GM19328 (cell line): ENCODE data around the gene PRRT4.

ENCODE experiments used
- ATAC-seq: cut with Tn5 transposase; IDR thresholded peaks from one replicate; pipeline ENCODE4 v1.9.1; 2021; ENCODE audit warnings: mild to moderate bottlenecking, moderate library complexity; ENCODE audit not compliant: unreplicated experiment

The PRRT4 gene

DNA sequence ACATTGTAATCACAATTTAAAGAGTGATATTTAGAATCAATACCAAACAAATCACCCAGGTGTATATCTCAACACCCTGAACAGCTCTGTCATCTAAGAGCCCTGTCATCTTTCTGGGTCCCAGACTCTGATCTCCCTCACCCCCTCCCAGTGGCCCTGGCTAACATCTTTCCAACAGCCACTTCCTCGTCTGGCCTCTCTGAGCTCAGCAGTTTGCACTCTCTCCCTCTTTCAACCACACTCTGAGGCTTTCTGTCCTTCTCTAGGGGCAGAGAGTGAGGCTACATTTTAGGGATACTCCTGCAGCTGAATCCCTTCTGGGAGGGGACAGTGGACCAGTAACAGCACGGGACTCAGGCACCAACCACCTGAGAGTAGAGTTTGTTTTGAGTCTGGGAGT is 17.1 kb upstream of the PRRT4 start:
- no peak for ATAC-seq

DNA sequence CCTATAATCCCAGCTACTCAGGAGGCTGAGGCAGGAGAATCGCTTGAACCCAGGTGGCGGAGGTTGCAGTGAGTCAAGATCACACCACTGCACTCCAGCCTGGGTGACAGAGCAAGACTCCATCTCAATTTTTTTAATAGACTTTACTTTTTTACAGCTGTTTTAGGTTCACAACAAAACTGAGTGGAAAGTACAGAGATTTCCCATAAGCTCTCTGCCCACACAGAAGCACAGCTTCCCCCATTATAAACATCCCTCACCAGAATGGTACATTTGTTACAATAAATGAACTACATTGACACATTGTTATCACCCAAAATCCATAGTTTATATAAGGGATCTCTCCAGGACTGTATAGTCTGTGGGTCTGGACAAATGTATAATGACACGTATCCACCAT is 14.6 kb upstream of the PRRT4 start:
- no peak for ATAC-seq

DNA sequence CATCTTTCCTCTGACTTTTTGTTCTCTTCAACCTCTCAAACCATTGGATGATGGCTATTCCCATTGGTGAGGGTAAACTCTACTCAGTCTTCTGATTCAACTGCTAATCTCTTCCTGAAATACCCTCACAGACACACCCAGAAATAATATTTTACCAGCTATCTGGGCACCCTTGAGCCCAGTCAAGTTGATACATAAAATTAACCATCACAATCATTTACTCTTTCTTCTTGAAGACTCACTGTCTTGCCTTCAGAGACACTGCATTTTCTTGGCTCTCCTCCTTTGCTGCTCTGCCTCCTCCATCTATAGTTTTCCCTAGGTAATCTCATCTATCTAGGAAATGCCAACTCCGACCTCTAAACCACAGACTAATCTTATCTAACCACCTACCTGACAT is 12.6 kb upstream of the PRRT4 start:
- no peak for ATAC-seq

DNA sequence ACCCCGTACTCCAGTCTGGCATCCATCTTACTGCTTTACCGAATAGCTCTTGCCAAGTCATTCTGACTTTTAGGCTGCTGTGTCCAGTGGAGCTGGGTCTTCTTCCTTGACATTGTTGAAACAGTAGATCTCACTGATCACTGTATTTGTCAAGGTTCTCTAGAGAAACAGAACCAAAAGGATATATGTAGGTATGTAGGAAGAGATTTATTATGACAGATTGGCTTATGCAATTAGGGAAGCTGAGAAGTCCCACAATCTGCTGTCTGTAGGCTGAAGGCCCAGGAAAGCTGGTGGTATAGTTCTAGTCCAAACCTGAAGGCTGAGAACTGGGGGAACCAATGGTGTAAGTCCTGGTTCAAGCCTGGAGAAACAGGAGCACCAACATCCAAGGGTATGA is 12.1 kb upstream of the PRRT4 start:
- no peak for ATAC-seq

GRCh38 chr7:128370491-128370890 is 9.0 kb upstream of the PRRT4 start:
- ATAC-seq, result no peak

GRCh38 chr7:128366986-128367385 is 5.5 kb upstream of the PRRT4 start:
- no peak for ATAC-seq

DNA sequence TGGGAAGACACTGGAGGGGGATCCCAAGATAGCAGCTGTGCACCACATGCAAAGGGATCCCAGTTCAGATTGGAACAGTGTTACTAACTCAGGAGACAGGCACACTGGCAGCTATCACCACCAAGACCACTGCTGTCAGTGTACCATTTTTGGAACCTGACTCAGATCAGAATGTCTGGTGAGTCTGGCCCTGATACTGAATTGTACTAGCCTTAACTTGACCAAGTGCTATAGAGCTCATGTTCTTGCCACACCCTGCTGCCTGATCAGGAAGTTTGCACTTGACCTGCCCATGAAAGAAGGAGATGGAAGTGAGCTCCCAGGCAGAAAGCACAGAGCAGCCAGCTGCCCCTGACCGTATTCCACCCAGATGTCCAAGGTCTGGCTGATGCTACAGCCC is 4.8 kb upstream of the PRRT4 start:
- no peak for ATAC-seq

GRCh38 chr7:128365432-128365831 is 3.9 kb upstream of the PRRT4 start:
- ATAC-seq, result no peak

GRCh38 chr7:128364166-128364870 is 2.8 kb upstream of the PRRT4 start:
- no peak for ATAC-seq

- no peak for ATAC-seq
Measured at GRCh38 chr7:128363261-128363721, 1.8 kb upstream of the PRRT4 start.

DNA sequence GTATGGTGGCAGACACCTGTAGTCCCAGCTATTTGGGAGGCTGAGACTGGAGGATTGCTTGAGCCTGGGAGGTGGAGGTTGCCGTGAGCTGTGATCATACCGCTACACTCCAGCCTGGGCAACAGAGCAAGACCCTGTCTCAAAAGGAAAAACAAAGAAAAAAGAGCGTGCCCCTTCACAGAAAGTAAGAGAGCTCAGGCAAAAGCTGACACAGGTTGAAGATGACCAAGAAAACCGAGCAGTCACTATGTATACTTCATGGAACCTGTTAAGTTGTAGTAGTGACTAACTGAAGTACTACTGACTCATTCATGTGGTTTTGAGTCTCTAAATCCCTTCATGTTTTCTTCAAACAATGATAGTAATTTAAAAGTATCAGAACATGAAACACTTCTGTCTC is 1.2 kb upstream of the PRRT4 start:
- no peak for ATAC-seq

GRCh38 chr7:128360359-128360678 is 1.2 kb downstream of the PRRT4 start:
- ATAC-seq, result no peak

- ATAC-seq, result no peak
Measured at GRCh38 chr7:128359939-128360338, 1.6 kb downstream of the PRRT4 start.

DNA sequence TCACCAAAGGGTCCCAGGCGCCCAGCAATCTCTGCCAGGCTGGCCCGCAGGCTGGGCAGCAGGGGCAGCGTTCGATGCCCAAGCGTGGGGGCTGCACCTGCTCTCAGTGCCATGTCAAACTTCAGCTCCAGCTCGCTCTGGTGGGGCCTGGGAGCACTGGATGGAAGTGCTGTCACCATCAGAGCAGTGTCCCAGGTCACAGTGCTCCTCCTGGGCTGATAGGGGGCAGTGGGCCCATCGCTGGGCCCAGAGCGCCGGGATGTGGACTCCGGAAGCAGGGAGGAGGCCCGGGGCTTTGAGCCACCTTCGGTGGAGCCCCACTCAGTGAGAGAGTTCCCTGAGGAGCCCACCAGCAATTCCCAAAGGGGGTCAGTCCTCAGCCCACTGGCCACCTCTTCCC is 2.2 kb downstream of the PRRT4 start:
- ATAC-seq, result no peak

DNA sequence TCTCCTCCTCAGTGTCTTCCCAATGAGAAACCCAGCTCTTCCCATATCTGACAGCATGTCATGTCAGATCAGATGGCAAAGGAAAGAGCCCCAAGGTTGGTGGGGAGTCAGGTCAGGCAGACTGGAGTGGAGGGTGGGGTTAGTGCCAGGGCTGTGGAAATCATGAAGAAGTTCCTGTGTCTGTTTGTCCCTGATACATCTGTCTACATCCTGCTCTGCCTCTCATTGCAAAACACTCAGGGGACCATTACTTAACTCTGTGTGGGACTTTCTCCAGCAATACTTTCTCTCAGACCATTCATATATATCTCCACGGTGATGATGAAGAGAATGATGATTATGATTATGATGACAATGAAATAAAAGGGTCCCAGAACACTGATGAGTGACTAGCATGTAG is 3.3 kb downstream of the PRRT4 start:
- ATAC-seq, result no peak

- no peak for ATAC-seq
Measured at GRCh38 chr7:128357217-128357613, 4.3 kb downstream of the PRRT4 start.

DNA sequence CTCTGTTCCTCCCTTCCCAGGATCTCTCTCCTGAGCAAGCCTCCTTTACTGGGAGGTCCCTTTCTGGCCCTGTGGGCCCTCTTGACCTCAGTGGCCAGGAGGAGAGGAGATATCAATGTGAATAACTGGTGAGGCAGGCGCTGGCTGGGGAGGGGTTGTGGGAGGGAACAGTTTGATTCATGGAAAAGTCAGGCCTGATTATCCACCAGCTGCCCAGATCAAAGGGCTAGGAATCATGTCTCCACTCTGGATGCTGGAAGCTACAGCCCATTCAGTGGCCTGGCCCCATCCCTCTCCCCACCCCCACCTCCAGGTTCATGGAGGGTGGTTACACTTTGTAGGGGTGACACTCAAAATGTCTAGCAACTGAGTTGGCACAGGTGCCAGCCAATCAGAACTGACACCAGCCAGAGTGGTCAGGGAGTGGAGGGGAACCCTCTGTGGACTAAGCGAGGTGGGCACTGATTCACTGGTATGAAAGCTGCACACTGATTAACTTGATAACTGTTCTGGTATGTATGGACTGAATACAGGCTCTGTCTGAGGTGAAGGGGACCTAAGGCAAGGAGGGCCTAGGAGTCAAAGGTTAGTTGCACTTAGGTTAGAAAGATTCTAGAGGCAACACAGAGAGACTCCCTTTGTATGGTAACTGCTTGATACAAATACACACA is 4.8 kb downstream of the PRRT4 start:
- ATAC-seq, result no peak

- no peak for ATAC-seq
Measured at GRCh38 chr7:128353610-128354009, 7.9 kb downstream of the PRRT4 start.

GRCh38 chr7:128353189-128353588 is 8.3 kb downstream of the PRRT4 start:
- ATAC-seq, result no peak

DNA sequence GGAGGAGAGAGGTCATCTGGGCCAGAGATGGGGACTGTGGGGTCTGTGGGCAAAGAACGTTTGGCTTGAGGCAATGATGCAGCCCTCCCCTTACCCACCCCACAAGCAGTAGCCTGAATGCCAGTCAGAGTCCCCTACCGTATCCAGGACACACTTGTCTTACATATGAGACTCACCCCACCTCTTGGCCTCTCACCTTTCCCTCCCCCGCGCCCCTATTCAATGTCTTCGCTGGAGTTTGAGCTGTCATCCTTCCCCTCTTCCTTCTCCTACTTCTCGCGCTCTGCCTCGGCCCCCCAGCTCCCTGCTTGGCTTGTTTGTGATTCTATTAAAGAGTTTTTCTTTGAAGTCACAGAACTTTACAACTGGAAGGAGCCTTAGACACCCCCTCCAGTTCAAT is 8.9 kb downstream of the PRRT4 start:
- ATAC-seq, result no peak

- ATAC-seq, result no peak
Measured at GRCh38 chr7:128352153-128352537, 9.3 kb downstream of the PRRT4 start.

DNA sequence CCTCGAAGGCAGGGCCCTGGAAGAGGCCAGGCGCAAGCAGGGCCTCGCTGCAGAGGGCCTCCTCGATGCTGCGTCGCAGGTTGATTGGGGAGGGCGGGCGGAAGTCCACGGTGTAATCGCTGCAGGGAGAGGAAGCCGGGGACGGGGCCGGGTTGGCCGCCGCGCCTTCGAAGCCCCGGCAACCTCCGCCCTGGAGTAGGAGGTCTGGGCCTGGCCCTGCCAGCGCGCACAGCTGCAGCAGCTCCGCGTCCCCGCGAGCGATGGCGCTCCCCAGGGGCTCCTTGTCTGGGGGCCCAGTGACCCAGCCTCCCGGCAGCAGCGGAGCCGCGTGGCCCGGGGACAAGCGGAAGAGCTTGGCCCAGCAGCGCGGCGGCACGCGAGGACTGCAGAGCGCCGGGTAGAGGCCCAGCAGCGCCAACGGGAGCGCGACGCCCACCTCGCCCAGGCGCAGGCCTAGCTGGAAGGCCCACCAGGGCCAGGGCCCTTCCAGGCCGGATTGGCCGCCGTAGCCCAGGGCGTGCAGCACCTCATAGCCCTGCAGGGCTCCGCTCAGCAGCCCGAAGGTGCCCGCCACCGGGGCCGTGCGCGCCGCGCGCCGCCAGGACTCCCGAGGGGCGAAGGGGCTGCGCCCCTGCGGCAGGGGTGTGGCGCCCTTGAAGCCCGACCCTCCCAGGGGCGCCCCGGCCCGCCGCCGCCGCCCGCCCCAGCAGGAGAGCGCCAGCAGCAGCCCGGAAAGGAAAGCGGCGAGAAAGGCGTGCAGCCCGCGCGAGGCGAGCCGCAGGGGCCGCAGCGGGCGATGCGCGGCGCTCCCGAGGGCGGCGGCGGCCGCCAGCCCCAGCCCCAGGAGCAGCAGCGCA is 10.0 kb downstream of the PRRT4 start:
- no peak for ATAC-seq
